OCI-LY1 (cell line): Measurements from ENCODE around the gene SLC24A3.

ENCODE experiments used
- EZH2 ChIP-seq: fragments of 200-600 bp; sonication (generic), shearing (Covaris generic); IDR thresholded peaks from 2 replicates; pipeline ENCODE4 v1.8.0; 2017; ENCODE audit warnings: borderline replicate concordance, mixed run types, mild to moderate bottlenecking, antibody characterized with exemption, low read length, moderate library complexity, mixed read lengths
- TF ChIP-seq, protein P1 (sequence below): fragments of 200-600 bp; sonication (generic), shearing (Covaris generic); IDR thresholded peaks from 2 replicates; pipeline ENCODE4 v1.5.1; 2017; ENCODE audit warnings: mild to moderate bottlenecking, antibody characterized with exemption, low read length, moderate library complexity, mixed read lengths

DNA sequence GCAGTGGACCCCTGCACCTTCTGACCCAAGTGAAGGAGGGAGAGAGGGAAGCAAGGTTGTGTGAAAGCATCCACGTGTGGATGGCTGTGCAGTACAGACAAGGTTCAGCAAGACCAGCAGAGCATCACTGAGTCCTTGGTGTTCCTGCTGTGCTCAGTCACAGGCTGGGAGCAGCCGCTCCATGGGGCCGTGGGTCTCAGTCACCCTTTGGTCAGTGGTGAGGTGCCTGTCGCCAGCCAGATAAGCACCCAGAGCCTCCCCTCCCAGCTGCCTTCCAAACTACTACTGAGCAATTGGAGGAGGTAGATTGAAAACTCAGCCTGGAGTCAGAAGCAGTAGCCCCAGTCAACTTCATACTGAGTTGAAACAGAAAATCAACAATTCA is 218.9 kb downstream of the SLC24A3 start:
- TF ChIP-seq, protein P1, sequence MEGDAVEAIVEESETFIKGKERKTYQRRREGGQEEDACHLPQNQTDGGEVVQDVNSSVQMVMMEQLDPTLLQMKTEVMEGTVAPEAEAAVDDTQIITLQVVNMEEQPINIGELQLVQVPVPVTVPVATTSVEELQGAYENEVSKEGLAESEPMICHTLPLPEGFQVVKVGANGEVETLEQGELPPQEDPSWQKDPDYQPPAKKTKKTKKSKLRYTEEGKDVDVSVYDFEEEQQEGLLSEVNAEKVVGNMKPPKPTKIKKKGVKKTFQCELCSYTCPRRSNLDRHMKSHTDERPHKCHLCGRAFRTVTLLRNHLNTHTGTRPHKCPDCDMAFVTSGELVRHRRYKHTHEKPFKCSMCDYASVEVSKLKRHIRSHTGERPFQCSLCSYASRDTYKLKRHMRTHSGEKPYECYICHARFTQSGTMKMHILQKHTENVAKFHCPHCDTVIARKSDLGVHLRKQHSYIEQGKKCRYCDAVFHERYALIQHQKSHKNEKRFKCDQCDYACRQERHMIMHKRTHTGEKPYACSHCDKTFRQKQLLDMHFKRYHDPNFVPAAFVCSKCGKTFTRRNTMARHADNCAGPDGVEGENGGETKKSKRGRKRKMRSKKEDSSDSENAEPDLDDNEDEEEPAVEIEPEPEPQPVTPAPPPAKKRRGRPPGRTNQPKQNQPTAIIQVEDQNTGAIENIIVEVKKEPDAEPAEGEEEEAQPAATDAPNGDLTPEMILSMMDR = no peak
- no peak for TF ChIP-seq EZH2
